Right cardiac atrium (tissue), 5 donors: ENCODE measurements around the gene SF3A2. TPM values are rescaled to one million over a fixed set of nuclear protein-coding genes. Genes with fewer than 3 reads are reported as not detected.

ENCODE experiments used
- ATAC-seq, 2 donors: fragments of 200-7000 bp; cut with Tn5 transposase; one replicate each; pipeline versions ENCODE4 v1.8.0 to v1.9.1; 2020; ENCODE audit warnings: moderate library complexity in 2 of 2, mild to moderate bottlenecking in 1 of 2
- DNase-seq, 3 donors: peaks; one replicate each; pipeline ENCODE4 v3.0.0-alpha.2; 2020
- H3K27ac ChIP-seq: one replicate; pipeline ENCODE4 v1.5.1; 2013; ENCODE audit warnings: mild to moderate bottlenecking, low read length, control low read depth, moderate library complexity
- H3K27me3 ChIP-seq: one replicate; pipeline ENCODE4 v1.6.1; 2013; ENCODE audit not compliant: control insufficient read depth, insufficient read depth
- H3K4me1 ChIP-seq: one replicate; pipeline ENCODE4 v1.6.1; 2013; ENCODE audit warnings: low read length; ENCODE audit not compliant: control insufficient read depth, insufficient read depth
- H3K4me3 ChIP-seq: one replicate; pipeline ENCODE4 v1.5.1; 2013; ENCODE audit warnings: low read length, control low read depth
- H3K9me3 ChIP-seq: one replicate; pipeline ENCODE4 v1.6.1; 2013; ENCODE audit warnings: low read length; ENCODE audit not compliant: control insufficient read depth
- WGBS: extraction: QIAGEN DNeasy Blood & Tissue Kit; methylation state at CpG from one replicate; pipeline ENCODE4 v1.1.7; 2013; 5-methylcytosine and 5-hydroxymethylcytosine counted together
- intact Hi-C, 4 donors: fragments of 100-400 bp; cut with DNase I; formaldehyde crosslinking; loops; one replicate each; pipeline versions ENCODE4 v1.11.0 to v1.14.0; 2022 to 2023
- long read RNA-seq, 4 donors: library from polyadenylated mRNA; unstranded; transcript quantifications; one replicate each; pipeline ENCODE4 v2.0.0, GENCODE V29; 2020 to 2021
- polyA plus RNA-seq: library from polyadenylated mRNA; stranded (reverse); fragments of 200-250 nt; gene quantifications from one replicate; pipeline ENCODE4 v1.2.3, GENCODE V29; 2013
- total RNA-seq, 4 donors: library from RNA; stranded (reverse); fragmentation: NEBNext Ultra II Directional; extraction: Animal tissue kit (Norgen Biotek cat#: 25700); gene quantifications; one replicate each; pipeline ENCODE4 v1.2.1, GENCODE V29; 2021
- donor health status: healthy with polysubstance abuse.
- donor health status: DM: no; HTN: yes; CAD: no.
- donor health status: DM: no; HTN: no; CAD: no.
- donor health status: DM: no; HTN: yes; CAD: no; lungs with severe emphysema.
- donor health status: DM: yes; HTN: yes; CAD: no.

The SF3A2 gene, protein sequence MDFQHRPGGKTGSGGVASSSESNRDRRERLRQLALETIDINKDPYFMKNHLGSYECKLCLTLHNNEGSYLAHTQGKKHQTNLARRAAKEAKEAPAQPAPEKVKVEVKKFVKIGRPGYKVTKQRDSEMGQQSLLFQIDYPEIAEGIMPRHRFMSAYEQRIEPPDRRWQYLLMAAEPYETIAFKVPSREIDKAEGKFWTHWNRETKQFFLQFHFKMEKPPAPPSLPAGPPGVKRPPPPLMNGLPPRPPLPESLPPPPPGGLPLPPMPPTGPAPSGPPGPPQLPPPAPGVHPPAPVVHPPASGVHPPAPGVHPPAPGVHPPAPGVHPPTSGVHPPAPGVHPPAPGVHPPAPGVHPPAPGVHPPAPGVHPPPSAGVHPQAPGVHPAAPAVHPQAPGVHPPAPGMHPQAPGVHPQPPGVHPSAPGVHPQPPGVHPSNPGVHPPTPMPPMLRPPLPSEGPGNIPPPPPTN
- total RNA-seq (10 to 100 TPM; 30.0 to 34.9 (median 33.1) TPM), polyA plus RNA-seq (26.4 TPM)
- long read RNA-seq, donor 1, transcript SF3A2-201 (9 exons, 1,963 nt): major isoform, 17 of 24 reads
- long read RNA-seq, donor 1, partial matches to known transcripts: 4 of 24 reads
- long read RNA-seq, donor 1, other reads (novel, unspliced or antisense): 3 of 24 reads
- long read RNA-seq, donor 2, transcript SF3A2-201 (9 exons, 1,963 nt): major isoform, 12 of 17 reads
- long read RNA-seq, donor 2, partial matches to known transcripts: 2 of 17 reads
- long read RNA-seq, donor 2, other reads (novel, unspliced or antisense): 3 of 17 reads
- long read RNA-seq, donor 3, partial matches to known transcripts: 0 of 5 reads
- long read RNA-seq, donor 3, other reads (novel, unspliced or antisense): 5 of 5 reads
- long read RNA-seq, donor 4, transcript SF3A2-201 (9 exons, 1,963 nt): major isoform, 13 of 21 reads
- long read RNA-seq, donor 4, partial matches to known transcripts: 4 of 21 reads
- long read RNA-seq, donor 4, other reads (novel, unspliced or antisense): 4 of 21 reads

DNA sequence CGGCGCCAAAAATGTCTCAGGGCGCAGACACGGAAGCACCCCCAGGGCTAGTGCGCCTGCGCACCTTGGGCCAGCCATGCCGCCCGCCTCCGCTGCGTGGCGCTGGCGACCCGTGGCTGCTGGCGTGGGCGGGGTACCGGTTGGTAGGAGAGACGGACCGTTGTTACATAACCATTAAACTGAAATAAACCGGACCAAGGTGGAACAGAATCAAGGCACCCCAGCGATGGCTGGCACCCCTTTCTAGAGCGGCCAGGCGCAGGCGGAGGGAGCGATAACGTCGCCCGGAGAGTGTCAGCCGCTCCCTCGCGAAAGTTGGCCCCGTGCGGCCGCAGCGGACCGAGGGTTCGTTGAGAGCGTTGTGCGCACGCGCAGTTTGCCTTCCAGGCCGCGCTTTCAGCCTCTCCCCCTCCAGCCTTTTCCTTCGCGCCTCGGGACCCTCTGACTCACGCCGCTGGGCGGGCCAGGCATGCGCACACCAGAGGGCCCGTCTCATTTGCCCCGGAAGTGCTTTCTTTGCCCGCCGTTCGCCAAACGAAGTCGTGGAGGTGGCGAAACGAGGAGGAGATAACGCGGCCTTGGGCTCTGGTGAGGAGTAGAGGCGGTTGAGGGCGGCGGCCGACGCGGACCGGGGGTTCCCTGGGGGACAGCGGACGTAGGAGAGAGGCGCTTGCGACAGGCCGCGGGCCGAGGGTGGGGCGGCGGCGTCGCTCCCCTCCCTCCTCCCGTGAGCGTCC lies at the start of gene SF3A2, which contains the start of gene PLEKHJ1:
Gene SF3A2, plus strand, starts transcription at position 511 of the 737 bp plus-strand sequence. CDS start 6,595 bp downstream, outside the sequence.
Gene PLEKHJ1, minus strand, starts transcription at position 16 of the 737 bp plus-strand sequence. CDS start 81 bp downstream, outside the sequence.
- Histone ChIP-seq H3K4me3 (peak within 1 kb of the TSS; percentile 92), H3K27me3 (no peaks in the 10 kb centered on the region), H3K4me1 (peaks cover 21% of the 10 kb centered on the region), H3K27ac (peak within 1 kb of the TSS; percentile 97), H3K9me3 (no peaks in the 10 kb centered on the region)
- peak; percentile 98 to 99 (median 98) for DNase-seq
- intact Hi-C loops: loop anchor here (5.0 to 10.0 kb wide), 5 partner anchors 36 to 91 kb away; partner anchors contain the start of genes LSM7 (in 1 of the 4) and SPPL2B (in 1 of the 4)
- peak; percentile 90 to 94 for ATAC-seq
- WGBS: under 1% methylated on average over 80 of the region's 80 CpGs

GRCh38 chr19:2187159-2187558 lies 49.5 kb upstream of the SF3A2 start:
- intact Hi-C loops: no loop called here
- H3K27me3 ChIP-seq: no peaks in the 10 kb centered on the region
- ATAC-seq: no peak
- H3K9me3 ChIP-seq: no peaks in the 10 kb centered on the region
- 54% methylated on average over 13 of the region's 13 CpGs for WGBS
- DNase-seq: peak in 1 of 3 donors; percentile 70
- peak overlapping the region; percentile 96 for H3K27ac ChIP-seq
- no peak overlapping the region for H3K4me3 ChIP-seq
- H3K4me1 ChIP-seq: peaks cover 26% of the 10 kb centered on the region

DNA sequence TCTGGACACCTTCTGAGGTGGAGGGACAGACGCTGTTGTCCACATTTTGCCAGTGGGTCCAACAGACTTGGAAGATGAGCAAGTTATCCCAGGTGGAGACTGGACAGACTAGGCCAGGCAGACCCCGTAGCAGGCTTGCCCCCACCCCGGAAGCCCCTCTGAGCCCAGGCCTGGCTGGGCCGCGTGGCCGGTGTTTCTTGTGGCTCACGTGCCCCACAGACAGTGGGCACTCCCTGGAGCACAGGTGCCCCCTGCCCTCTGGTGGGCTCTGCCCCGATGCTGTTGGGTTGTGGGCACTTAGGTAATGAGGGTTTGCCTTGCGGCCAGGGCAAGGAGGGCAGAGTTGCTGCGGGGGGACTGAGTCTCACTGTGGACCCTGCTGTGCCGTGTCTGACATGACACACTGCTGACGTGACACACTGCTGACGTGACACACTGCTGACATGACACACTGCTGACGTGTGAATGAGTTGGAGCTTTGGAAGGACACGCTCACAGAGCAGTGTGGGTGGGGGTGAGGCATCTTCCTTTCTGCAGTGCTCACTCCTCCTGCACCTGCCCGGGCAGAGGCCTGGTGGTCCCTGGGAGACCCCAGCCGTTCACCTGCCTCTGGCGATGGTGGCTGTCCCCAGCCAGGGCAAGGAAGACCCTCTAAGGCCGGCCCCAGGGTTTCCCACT lies 47.8 kb upstream of the SF3A2 start:
- Histone ChIP-seq H3K4me3 (no peak overlapping the region), H3K27me3 (no peaks in the 10 kb centered on the region), H3K9me3 (no peaks in the 10 kb centered on the region), H3K27ac (no peak overlapping the region), H3K4me1 (peaks cover 26% of the 10 kb centered on the region)
- intact Hi-C loops: no loop called here
- WGBS: 83% methylated on average over 19 of the region's 19 CpGs
- DNase-seq (no peak), ATAC-seq (no peak)

DNA sequence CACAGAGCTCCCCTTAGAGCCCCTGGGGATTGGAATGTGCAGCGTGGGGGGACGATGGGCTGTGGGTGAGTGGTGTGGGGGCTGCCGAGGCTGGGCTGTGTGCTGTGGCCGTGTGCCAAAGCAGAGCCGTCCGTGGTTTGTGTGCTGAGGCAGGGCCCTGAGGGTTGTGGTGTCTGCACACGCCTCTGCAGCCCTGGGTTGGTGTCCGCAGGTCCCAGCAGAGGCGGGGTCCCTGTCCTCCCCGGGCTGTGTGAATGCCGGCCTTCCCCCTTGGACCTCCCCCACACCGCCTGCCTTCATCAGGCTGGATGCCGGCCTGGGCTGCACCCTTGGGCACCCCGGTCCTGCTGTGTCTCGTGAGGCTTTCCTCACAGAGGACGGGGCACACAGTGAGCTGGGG lies 46.7 kb upstream of the SF3A2 start:
- Histone ChIP-seq H3K4me1 (peaks cover 26% of the 10 kb centered on the region), H3K9me3 (no peaks in the 10 kb centered on the region), H3K27me3 (no peaks in the 10 kb centered on the region), H3K4me3 (no peak overlapping the region), H3K27ac (no peak overlapping the region)
- intact Hi-C loops: no loop called here
- ATAC-seq (no peak), DNase-seq (no peak)
- 79% methylated on average over 16 of the region's 16 CpGs for WGBS

DNA sequence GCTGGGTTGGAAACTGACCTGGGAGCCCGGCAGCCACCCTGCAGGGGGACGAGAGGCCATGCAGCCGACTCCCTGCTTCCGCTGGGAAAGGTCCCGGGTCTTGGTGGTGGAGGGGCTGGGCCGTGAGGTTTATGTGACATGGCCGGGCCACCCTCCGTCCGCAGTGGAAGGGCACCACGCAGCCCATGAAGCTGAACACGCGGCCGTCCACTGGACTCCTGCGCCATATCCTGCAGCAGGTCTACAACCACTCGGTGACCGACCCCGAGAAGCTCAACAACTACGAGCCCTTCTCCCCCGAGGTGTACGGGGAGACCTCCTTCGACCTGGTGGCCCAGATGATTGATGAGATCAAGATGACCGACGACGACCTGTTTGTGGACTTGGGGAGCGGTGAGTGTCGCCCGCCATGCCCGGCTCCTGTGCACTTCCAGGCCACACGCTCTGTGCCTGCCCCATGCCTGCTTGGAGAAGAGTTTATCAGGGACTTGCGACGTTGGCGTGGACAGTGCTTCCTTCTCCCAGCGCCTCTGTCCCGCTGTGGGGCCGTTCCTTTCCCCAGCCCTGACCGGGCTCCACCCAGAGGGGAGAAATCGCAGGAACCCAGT lies 45.7 kb upstream of the SF3A2 start:
- H3K27ac ChIP-seq: no peak overlapping the region
- no peak overlapping the region for H3K4me3 ChIP-seq
- no peaks in the 10 kb centered on the region for H3K27me3 ChIP-seq
- DNase-seq: no peak
- peaks cover 22% of the 10 kb centered on the region for H3K4me1 ChIP-seq
- H3K9me3 ChIP-seq: no peaks in the 10 kb centered on the region
- ATAC-seq: no peak
- intact Hi-C loops: no loop called here
- 89% methylated on average over 37 of the region's 37 CpGs for WGBS

- Histone ChIP-seq H3K9me3 (no peaks in the 10 kb centered on the region), H3K27me3 (no peaks in the 10 kb centered on the region), H3K4me3 (no peak overlapping the region), H3K4me1 (peaks cover 16% of the 10 kb centered on the region), H3K27ac (no peak overlapping the region)
- intact Hi-C loops: no loop called here
- ATAC-seq: no peak
- DNase-seq: no peak
- 93% methylated on average over 32 of the region's 32 CpGs for WGBS
Measured at GRCh38 chr19:2191456-2192310, 44.9 kb upstream of the SF3A2 start.

DNA sequence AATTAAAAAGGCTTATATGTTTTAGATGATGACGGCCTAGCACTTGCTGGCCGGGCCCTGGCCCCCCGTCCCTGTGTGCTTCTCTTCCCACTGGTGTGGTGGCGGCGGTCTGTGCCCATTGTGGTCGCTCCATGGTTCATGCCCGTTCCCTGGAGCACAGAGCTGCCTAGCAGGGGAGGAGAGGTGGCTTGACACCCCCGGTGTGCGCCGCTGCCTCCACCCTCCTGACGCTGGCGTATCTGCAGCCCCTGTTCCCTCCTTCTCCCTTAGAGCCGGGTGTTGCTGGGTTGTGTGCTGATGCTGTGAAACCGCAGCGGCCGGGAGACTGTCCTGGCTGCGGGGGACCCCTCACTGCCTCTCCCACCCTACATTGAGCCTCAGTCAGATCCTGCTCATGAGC lies 43.8 kb upstream of the SF3A2 start:
- 96% methylated on average over 17 of the region's 17 CpGs for WGBS
- H3K27ac ChIP-seq: no peak overlapping the region
- H3K4me1 ChIP-seq: peaks cover 10% of the 10 kb centered on the region
- no peaks in the 10 kb centered on the region for H3K27me3 ChIP-seq
- H3K9me3 ChIP-seq: no peaks in the 10 kb centered on the region
- intact Hi-C loops: no loop called here
- DNase-seq: no peak
- no peak overlapping the region for H3K4me3 ChIP-seq
- ATAC-seq: no peak

DNA sequence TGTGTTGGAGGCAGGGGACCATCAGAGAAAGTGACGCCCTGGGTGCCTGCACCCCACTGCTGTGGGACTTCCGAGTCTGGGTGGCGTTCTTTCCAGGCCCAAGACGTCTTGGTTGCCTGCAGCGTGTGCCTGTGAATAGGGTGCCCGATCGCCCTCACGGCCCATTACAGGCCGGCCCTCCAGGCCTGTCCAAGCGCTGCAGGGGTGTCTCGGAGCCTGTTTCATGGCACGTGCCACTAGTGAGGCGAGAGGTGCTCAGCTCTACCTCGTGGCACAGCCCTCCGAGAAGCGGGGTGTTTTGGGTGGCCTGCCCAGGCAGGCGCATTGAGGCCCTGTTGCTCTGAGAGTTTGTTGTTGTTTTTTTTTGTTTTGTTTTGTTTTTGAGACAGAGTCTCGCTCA lies 42.8 kb upstream of the SF3A2 start:
- intact Hi-C loops: no loop called here
- no peak for ATAC-seq
- DNase-seq: no peak
- Histone ChIP-seq H3K27ac (no peak overlapping the region), H3K27me3 (no peaks in the 10 kb centered on the region), H3K4me3 (no peak overlapping the region), H3K9me3 (no peaks in the 10 kb centered on the region), H3K4me1 (peaks cover 7% of the 10 kb centered on the region)
- WGBS: 94% methylated on average over 18 of the region's 18 CpGs

DNA sequence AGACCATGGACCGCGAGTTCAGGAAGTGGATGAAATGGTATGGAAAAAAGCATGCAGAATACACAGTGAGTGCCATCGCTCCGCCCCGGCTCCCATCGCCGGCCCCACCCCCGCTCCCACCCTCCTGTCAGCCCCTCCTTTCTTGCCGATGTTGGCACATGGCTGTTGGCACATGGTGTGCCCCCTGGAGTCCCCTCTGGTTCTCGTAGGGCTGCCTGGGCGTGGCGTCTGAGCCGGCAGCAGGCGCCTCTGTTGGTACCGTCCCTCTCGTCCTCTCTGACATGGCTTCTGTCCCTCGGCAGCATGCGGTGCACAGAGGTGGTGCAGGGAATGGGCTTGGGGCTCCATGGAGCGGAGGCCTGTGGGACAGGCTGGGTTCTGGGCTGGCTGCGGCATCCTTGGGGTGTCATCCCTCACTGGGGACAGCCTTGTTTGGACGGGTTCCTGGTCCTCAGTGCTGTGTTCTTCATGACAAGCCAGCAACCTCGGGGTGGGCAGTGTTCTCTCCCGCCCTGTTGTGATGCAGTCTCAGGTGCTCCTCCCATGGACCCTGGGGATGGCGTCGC lies 42.0 kb upstream of the SF3A2 start:
- intact Hi-C loops: no loop called here
- H3K4me3 ChIP-seq: no peak overlapping the region
- H3K9me3 ChIP-seq: no peaks in the 10 kb centered on the region
- peak in 1 of 3 donors; percentile 70 for DNase-seq
- peak; percentile 11 to 12 for ATAC-seq
- H3K27ac ChIP-seq: no peak overlapping the region
- WGBS: 80% methylated on average over 25 of the region's 25 CpGs
- no peaks in the 10 kb centered on the region for H3K27me3 ChIP-seq
- no peaks in the 10 kb centered on the region for H3K4me1 ChIP-seq
